Amniotic epithelial cell (primary cell): ENCODE measurements around the gene PEX11B.

Experiments used
- DNase-seq: peaks from one replicate; pipeline ENCODE4 v3.0.0-alpha.2; 2010; ENCODE audit warnings: low read depth

Gene PEX11B

DNA sequence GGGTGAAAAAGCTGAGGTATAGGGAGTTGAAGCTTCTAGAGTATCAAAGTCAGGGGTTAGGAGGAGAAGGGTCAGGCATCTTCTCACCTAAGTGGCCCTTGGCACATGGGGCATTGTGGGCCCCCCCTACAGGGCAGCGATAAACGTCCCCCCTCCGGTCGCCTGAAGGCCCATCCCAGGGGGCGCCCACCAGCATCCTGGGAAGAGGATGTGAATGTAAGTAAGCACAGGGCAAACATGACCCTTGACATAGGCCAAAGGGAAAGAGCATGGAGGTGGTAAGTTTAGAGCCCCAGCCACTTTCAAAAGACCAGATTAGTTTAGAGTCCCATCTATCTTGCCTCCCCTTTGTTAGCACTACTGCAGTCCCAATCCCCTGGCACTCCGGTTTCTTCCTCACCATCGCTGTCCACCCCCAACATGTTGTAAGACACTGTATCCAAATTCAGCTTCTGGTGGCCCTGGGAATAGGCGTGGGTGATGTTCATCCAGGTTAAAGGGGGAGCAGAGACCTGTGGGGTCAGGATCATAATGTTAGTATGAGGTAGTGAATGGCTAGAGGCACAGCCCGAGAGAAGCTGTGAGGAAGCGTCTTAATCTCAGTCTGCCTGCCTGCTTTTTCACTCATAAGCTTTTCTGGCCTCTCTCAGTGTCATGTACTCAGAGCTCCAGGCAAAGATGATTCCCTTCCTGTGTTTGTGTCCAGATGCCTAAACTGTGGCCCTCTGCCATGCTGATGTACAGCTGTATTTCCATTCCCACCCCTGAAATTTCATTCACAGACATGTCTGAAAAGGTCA, 11.4 kb downstream of the PEX11B start:
- DNase-seq = peak; percentile 34

DNA sequence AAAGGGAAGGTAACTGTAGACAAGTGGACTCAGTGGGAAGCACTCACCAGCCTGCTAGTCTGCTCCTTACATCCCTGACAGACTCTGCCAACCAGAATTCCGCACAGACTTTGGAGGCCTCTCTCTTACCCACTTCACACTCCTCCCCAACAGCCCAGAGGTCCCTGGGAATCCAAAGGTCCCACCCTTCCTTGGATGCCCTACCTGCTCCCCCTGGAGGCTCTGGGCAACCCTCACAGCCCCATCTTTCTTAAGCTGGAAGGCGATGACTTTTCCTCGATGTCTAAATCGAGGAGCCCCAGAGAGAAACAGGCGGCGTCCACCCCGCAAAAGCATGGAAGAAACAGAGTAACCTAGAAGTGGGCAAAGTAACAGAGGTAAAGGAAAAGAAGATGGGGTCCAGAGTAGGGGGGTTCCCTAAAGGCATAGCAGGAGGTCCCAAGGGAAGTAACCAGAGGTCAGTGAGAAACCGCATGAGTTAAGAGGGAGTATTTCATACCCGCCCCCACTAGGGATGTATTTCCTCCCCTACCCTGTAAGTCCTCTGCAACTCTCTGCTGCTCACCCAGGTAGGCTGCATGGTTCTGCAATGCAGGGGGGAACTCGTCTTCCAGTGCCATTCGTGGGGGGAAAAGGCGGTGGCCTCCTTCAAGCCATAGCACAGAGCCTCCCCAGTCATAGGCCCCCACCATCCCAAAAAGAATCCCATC, 17.1 kb downstream of the PEX11B start:
- no peak for DNase-seq

DNA sequence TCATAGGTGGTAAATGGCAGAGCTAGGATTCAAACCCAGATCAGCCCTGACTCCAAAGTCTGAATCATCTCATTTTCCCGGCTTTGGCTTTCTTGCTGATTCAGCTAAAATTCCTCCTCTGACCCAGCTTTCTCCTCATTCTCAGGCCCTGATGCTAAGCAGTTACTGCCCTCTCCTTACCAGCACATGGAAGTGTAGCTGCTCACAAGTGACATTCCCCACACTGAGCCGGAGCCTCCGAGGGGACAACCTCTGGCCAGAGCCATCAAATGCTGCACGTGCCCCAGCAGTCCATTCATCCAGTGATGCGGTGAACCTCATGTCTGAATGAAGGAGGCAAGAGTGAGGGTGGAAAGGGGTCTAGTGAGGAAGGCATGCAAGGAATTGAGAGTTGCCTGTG, 19.8 kb downstream of the PEX11B start:
- no peak for DNase-seq

DNA sequence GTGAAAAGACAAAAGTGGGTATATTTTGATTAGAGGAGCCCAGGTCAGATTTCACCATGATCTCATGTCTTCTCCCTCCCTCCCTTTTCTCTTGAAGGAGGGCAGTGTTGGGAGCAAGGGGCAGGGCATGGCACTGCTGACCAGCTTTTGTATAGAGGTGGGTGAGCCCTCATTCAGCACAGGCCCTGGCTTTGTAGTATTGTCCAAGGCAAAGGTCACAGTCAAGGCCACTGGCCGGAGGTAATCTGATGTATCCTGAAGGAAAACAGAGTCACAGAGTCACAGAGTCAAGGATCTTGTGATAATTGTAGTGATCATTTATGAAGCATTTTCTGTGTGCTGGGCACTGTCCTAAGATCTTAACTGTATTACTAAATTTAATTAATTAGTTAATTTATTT, 20.5 kb downstream of the PEX11B start:
- no peak for DNase-seq

DNA sequence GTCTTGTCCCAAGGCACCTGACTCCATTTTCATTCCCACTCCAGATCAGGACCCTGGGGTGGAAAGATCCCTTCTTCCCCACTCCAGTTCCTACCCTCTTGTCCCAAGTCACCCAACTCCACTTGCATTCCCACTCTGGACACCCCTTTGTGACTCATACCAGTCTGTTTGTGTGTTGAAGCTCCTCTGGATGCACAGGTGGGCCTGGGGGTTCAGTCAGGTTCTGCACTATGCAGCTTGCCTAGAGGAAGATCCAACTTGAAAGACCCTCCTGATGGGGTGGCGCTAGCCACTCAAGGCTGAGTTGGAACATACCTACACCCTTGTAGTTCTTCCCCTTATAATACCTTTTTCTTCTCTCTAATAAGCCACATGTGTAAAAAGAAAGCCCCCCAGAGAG, 23.0 kb downstream of the PEX11B start:
- DNase-seq = no peak

DNA sequence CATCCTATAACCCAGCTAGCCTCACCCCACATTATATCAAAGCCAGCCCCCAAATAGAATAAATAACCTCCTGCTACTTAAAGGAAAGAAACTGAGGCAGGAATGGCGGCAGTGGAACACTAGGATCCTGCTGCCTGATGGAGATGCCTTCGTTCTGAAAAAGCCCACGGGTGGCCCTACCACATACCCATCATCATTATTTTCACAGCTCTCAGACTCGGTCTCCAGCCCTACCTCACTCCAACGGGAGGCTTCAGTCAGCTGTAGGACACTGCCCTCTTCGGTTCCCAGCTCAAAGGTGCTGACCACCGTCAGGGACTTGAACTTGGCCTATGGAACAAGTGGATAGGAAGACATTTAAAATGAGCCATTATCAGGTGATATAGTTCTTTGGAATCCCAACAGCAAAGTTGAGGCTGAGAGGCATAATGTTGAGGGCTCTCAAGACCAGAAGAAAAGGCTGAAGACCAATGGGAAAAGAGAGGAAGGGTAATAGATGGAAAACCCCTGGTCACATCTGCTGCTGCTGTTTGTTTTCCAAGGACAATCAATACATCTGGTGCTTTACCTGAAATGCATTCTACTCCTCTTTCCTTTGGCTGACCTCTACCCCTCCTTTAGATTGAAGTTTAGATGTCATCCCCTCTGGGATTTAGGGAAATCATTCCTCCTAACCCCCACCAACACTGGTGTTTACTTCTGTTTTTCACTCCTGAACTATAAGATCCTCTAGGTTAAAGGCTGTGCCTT, 25.0 kb downstream of the PEX11B start:
- DNase-seq = no peak

DNA sequence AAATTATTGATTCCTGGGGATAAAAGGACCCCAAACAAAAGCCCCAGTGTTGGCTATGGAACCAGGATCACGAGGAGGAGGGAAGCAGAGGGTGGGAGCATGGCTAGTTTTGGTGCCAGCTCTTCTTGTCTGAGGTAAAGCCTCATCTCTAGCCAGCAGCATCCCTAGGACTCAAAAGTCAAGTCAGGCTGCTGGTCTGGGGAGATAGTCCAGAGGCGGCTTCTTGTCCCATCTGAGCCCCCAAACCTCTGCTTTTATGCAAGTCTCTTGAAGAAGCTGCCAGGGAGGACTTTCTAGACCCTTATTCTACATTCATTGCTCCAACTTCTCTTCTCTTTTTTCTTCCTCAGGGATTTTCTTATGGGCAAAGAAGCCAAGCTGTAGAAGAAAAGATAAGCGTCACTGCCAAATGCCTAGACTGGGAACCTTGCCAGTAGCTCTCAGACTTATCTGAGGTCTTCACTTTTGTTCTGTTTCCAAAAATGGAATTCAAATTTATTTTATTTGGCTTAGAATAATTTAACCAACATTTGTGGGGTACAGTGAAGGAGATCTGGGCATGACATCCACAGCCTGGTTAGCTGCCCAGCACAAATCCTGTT, 25.9 kb downstream of the PEX11B start:
- peak; percentile 85 for DNase-seq

DNA sequence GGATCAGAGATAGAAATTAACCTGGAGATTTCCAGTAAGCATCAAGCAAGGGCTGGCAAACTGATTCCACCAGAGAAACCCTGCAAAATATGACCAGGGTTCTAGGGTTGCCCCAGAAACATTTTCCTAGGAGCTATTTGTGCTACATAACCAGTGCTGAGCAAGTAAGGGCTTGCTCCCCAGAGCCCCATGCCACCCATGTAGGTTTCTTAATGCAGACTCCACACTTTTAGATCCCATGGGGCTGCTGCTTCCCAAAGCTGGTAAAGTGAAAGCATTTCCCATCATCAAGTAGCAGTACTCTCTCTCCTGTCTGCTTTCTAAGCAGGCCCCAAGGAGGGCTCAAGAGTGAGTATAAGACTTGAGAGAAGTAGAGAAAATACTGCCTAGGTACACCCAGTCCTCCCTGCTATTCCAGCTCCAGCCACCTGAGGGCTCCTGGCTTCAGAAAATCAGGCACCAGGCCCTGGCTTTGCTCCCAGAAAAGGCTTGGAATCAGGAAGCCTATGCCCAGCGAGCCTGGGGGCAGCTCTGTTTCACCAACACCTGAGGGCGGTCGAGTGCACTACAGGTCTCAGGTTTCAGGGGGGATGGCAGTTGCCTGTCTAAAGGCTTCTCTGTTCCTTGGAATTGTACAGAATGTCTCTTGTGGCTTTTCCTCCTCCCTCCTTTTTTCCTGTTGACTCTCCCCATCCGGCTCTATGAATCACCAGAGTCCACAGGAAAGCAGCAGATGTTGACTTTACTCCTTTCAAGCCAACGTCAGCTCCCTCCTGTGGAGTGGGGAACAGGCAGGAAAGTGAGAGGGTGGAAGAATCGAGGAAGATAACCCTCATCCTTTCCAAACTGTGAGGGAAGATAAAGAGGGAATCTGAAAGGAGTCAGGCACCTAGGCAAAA, 26.7 kb downstream of the PEX11B start:
- DNase-seq = peak; percentile 100

DNA sequence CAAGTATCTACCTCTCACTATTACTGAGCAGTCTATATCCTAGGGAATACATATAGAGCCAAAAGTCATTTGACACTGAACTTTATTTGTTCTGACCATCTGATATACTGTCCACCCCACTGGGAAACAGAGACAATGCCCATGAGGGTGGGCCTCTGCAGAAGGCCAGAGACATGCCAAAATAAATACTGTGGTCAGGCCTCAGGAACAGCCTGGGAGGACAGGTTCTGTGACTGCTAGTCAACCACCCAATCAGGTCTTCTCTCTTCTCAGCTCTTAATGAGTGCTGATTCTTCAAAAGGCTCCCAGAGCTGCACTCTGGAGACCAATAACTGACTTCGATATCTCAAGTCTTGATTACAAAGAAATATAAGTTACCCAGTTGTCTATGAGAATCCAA, 27.4 kb downstream of the PEX11B start:
- DNase-seq = no peak

DNA sequence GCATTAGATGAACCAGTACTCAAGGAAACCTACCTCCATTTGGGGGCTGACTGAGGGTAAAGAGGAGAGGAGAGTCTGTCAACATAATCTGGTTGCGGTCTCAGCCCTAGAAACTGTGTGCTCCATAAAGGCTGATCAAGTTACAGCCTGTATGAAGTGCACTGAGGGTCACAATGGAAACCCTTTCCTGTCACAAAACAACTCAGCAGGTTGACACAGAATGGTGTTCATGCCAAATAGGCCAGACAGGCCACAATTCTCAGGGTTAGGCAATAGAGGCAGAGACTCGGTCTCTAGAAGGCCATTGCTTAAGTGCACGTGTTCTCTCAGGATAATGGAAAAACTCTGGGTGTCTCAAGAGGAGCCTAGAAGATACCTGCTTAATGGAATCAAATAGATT, 28.8 kb downstream of the PEX11B start:
- DNase-seq = peak; percentile 39

DNA sequence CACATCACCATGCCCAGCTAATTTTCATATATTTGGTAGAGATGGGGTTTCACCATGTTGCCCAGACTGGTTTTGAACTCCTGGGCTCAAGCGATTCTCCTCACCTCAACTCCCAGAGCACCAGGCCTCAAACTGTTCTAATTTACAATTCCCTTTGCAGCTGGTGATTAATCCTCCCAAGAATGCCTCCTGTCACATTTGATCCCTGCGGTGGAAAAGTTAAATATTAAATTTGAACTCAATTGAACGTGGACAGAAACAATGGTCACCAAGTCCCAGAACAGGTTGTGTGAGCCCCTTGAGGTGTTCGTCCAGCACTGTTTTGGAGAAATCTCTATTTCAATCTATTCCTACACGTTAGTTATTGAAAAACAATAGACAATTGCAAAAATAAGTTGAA, 30.9 kb downstream of the PEX11B start:
- DNase-seq = no peak

DNA sequence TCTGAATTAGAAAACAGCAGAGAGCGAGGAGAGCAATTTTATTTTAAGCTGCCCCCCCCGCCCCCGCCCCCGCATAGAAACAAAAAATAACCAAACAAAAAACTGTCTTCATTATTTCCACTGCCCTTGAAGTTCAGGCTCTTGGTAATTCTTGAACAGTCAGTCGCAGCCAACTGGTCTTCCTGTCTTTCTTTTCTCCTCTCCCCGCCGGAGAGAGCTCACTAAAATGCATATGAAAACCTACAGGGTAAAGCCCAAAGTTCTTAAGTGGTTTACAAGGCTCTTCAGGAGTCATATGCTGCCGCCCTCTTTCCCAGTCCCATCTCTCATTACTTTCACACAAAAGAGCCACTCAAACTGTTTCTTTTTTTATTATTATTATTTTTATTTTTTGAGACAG, 31.7 kb downstream of the PEX11B start:
- no peak for DNase-seq

DNA sequence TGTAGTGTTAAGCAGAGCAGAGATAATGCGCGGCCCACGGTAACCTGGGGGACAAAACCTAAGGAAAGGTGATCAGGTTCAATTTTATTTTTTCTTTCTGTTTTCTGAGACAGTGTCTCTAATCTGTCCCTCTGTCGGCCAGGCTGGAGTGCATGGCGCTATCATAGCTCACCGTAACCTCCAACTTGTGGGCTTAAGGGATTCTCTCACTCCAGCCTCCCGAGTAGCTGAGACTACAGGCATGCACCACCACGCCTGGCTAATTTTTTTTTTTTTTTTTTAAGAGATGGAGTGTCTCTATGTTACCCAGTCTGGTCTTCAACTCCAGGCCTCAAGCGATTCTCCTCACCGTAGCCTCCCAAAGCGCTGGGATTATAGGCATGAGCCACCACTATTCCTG, 32.1 kb downstream of the PEX11B start:
- no peak for DNase-seq

DNA sequence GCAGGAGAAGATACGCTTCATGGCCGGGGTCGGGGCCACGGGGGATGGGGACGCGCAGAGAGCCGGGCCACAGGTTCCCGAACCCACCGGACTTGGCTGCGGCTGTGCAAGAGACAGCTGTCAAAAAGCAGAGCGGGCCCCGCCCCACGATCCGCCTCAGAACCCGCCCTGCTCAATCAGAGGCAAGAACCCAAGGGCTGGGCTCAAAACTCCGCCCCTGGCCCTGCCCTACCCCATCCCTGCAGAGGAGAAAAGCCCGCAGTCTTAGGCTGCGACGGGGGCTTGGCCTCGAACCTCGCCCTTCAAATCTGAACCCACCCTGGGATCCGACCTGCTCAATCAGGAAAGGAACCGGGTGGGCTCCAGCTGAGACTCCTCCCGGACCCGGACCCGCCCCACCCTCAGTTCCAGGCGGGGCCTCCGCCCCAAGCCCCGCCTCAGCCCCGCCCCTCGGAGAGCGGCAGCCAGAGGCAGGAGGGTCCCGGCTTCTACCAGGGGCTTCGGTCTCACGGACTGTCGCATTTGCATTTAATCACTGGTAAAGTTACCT, 32.7 kb downstream of the PEX11B start, which contains the start of gene ANKRD35:
ANKRD35 (minus strand) TSS at position 129 of the 550 bp plus-strand sequence; CDS start at position 21, 108 bp downstream.
- peak; percentile 56 for DNase-seq

DNA sequence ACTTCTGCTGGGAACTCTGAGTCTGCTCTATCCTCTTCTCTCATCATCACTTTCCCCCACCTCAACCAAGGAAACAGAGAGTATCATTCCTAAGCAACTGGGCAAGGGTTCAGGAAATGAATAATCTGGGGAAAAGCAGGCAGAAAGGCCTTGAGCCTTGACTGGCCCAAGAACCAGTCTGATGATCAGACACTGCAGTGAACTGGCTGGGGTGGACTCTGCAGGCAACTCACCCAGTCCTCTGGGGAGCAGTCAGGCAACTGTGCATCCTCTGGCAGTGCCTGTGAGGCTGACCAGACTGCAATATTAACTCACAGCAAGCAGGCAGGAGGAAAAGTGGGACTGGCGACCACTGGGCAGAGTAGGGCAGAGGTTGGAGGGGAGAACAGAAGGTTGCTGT, 33.8 kb downstream of the PEX11B start:
- DNase-seq = peak; percentile 33

DNA sequence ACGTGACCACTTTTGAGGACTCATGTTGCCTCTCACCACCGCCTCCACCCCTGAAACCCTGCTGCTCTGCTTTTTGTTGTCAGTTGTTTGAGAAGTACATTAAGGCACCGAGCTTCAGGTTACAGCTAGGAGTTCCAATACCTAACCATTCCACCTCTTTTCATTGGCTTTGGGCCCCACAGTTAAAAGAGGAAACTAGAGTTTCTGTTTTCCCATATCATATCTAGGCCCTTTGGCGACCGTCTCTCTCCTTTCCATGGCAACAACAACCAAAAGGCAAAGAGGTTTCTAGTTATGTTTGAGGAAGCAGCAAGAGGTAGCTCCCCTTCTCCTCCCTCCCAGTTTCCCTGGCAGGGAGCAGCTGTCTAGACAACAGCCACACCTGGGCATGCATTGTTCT, 38.7 kb downstream of the PEX11B start:
- no peak for DNase-seq

DNA sequence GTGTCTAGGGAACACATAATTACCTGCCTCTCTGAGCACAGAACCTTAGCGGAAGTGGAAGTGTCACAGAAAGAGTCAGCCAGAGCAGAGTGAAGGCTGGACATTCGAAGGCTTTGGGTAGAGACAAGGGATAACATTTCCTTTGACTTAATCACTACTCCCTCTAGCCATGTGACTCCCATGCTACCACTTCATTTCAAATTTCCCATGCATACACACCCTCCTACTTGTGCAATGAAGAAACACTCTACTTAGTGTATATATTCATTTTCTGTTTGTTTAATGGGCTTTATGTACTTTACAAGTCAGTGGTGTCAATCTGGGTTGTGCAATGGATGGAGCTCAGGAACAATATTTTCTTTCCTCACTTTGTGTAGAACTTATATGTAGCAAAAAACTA, 39.8 kb downstream of the PEX11B start:
- DNase-seq = peak; percentile 73

DNA sequence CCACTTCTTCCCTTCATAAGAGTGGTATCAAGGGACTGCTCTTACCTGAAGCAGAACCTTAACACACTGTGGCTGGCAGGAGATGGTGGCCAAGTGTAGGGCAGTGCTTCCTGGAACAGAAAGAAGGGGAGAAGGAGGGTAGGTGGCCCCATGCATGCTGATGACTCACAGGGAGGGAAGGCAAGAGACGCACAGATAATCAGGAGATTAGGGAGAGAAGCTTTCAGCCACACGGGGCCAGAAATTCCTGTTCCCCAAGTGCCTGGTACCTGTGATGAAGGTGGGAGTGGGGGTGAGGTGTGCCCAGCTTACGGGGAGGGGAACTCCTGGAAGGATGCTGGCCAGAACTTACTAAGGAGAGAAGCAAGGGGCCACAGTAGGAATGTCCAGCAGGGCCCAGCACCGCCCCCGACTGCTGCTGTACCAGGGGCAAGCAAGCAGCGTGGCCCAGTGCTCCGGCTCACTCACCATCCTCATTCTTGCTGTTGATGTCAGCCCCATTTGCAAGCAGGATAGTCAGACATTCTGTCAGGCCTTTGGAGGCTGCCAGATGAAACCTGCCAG, 40.5 kb downstream of the PEX11B start:
- DNase-seq = peak; percentile 61

DNA sequence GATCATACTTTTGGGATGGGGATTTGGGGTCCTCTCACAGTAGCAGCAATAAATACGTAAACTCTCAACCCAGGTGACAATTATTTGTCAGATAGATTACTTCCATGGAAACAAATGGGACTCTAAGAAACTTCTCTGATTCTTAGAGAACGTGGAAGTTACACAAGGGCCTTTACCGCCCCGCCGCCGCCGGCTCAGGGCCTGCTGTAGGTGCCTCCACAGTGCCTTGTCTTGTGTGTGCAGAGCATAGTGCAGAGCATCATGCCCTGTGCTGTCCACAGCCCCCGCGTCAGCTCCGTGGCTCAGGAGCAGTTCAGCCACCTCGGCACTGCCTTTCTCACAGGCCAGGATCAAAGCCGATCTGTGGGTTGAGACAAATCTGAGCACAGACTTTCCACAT, 43.9 kb downstream of the PEX11B start:
- DNase-seq = no peak
